ACC112 (cell line): ENCODE data around the gene SSUH2.

Experiments
- H2AFZ ChIP-seq: fragments of 200-600 bp; sonication (generic); one replicate; pipeline ENCODE4 v1.6.0; 2017; ENCODE audit warnings: antibody characterized with exemption, low read length; ENCODE audit not compliant: unreplicated experiment
- H3K27ac ChIP-seq: fragments of 200-600 bp; sonication (generic); 2 replicates; pipeline ENCODE4 v1.5.1; 2014; ENCODE audit warnings: low read depth, mild to moderate bottlenecking, antibody characterized with exemption, low read length, moderate library complexity
- H3K27me3 ChIP-seq: fragments of 200-600 bp; sonication (generic); 2 replicates; pipeline ENCODE4 v1.6.1; 2014; ENCODE audit warnings: mild to moderate bottlenecking, antibody characterized with exemption, low read length, moderate library complexity, mixed read lengths; ENCODE audit not compliant: insufficient read depth
- H3K36me3 ChIP-seq: fragments of 200-600 bp; sonication (generic); 2 replicates; pipeline ENCODE4 v1.6.1; 2016; ENCODE audit warnings: mild to moderate bottlenecking, antibody characterized with exemption, low read length, moderate library complexity, mixed read lengths; ENCODE audit not compliant: insufficient read depth
- H3K4me1 ChIP-seq: fragments of 200-600 bp; sonication (generic); one replicate; pipeline ENCODE4 v1.6.1; 2016; ENCODE audit warnings: low read length, mixed read lengths; ENCODE audit not compliant: insufficient read depth, unreplicated experiment, control insufficient read depth
- H3K4me3 ChIP-seq: fragments of 200-600 bp; sonication (generic); 2 replicates; pipeline ENCODE4 v1.5.1; 2014; ENCODE audit warnings: mild to moderate bottlenecking, low read depth, low read length
- H3K79me2 ChIP-seq: fragments of 200-600 bp; sonication (generic); one replicate; pipeline ENCODE4 v1.6.0; 2016; ENCODE audit warnings: low read length; ENCODE audit not compliant: control insufficient read depth, unreplicated experiment, insufficient read depth

Gene SSUH2

DNA sequence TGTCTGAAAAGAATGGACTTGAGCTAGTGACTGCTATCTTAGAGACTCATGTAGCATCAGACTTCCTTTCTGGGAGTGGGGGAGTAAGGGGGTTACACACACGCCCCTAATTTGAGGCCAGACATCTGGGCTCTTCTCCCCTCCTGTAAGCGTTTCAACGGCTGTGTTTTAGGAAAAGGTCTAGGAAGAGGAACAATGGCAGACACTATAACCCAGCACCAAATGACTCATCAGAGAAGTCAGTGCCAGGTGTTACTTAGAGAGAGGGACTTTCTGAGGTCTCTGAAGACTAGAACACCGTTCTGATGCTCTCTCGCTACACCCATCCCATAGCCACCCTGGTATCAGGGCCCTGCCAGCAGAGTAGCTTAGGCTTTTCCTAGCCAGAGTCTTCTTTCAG lies 65.5 kb downstream of the SSUH2 start:
- H3K27me3 ChIP-seq: no peaks in the 10 kb centered on the region
- no peak overlapping the region for H2AFZ ChIP-seq
- peaks cover 2% of the 10 kb centered on the region; the same call in 1 of the 2 replicates for H3K36me3 ChIP-seq
- no peak overlapping the region for H3K27ac ChIP-seq
- H3K4me3 ChIP-seq: no peak overlapping the region
- H3K4me1 ChIP-seq: peaks cover 30% of the 10 kb centered on the region
- H3K79me2 ChIP-seq: no peaks in the 10 kb centered on the region

DNA sequence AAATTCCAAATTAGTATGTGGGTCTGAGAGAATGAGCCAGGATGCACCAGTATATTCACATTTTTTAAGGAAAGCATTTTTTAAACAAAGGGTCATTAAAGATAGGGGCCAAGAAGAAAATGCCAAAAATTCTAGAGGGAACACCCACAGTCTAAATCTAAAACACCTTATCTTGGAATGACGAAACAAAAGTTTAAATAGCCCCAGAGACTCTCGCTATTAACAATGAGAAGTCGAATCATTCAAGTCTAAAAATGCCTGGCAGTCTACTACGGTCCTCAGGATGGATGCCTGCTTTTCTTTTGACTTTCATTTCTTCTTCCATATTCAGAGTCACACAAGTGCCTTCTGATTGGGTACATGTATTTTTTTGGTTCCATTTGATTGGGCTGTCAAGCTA lies 66.3 kb downstream of the SSUH2 start:
- Histone ChIP-seq H3K4me1 (peaks cover 31% of the 10 kb centered on the region), H3K36me3 (peaks cover 4% of the 10 kb centered on the region), H3K79me2 (no peaks in the 10 kb centered on the region), H2AFZ (no peak overlapping the region), H3K27me3 (no peaks in the 10 kb centered on the region), H3K27ac (no peak overlapping the region), H3K4me3 (no peak overlapping the region)

DNA sequence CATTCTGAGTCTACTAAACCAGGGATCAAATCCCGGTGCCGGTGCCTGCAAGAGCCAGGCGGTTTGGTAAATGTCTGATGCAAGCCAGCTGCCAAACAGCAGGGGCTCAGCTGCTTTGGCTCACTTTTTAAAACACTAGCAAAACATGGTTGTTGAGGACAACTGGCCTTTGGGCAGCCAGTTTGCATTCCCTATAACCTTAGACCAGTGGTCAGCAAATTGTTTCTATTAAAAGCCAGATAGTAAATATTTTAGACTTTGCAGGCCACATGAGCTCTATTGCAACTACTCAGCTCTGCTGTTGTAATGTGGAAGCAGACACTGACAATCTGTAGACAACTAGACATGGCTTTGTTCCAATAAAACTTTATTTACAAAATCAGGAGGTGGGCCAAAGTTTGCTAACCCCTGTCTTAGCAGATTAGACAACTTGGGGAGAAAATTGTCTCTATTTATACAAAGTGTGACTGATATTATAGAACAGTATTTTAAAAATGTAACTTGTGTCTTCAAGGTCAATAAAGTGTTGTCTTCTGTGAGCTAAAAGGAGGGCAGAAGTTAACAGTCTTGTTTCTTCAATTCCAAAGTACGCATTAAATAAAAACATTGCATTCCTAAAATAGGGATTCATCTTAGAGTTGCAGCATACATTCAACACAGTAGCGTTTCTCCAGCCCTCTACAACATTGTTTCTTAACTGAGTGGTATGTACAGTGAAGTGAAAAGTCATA lies 67.6 kb downstream of the SSUH2 start:
- Histone ChIP-seq H3K27me3 (no peaks in the 10 kb centered on the region), H3K79me2 (no peaks in the 10 kb centered on the region), H3K4me3 (no peak overlapping the region), H3K4me1 (peaks cover 34% of the 10 kb centered on the region), H3K27ac (no peak overlapping the region), H3K36me3 (peaks cover 15% of the 10 kb centered on the region), H2AFZ (no peak overlapping the region)

DNA sequence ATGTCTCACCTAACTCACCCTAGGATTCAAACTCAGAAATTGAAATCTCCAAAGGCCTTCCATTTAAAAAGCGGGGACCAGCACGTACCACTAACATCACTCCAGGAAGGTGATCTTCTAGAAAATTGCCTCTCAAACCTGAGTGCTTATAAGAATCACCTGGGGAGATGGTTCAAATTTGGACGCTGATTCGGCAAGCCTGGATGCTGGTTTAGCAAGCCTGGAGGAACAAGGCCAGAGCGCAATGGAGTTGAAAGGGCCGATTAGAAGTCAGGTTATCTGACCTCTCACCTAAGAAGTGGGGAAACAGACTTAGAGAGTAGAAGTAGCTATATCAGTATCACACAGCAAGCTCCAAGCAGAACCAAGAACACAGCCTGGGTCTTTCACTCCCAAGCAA lies 68.2 kb downstream of the SSUH2 start:
- no peaks in the 10 kb centered on the region for H3K79me2 ChIP-seq
- no peak overlapping the region for H3K27ac ChIP-seq
- no peaks in the 10 kb centered on the region for H3K27me3 ChIP-seq
- H3K4me3 ChIP-seq: no peak overlapping the region
- no peak overlapping the region for H2AFZ ChIP-seq
- H3K36me3 ChIP-seq: peaks cover 17% of the 10 kb centered on the region
- peaks cover 34% of the 10 kb centered on the region for H3K4me1 ChIP-seq

DNA sequence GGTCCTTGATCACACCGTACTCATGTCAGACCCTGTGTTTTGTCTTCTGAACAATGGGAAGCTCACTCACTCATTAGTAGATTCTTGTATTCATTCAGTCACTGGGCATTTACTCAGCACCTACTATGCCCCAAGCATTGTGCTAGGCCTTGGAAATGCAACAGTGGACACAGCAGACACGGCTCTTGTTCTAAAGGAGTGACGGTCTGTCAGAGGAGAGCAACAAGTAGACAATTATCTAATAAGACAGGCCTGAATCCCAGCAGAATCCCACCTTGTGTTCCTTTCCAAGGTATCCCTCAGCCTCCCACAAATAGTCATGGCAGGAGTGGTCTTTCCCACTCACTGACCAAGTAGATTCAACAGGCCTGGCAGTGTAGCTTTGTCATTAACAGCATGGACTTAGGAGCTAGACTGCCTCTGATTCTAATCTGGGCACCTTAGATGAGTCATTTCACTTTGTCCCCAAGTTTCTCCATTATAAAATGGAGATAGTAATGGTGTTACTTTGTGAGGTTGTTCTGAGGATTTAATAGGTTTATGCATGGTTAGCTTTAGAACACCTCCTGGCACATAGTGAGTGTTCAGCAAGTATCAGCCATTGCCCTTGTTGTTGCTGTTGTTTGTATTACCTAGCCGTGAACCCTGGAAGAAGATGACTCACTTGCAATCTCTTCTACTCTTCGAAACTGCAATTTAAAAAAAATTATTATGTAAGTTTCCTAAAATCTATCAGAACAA lies 69.1 kb downstream of the SSUH2 start:
- Histone ChIP-seq H3K4me1 (peaks cover 34% of the 10 kb centered on the region), H3K79me2 (no peaks in the 10 kb centered on the region), H3K36me3 (peaks cover 17% of the 10 kb centered on the region), H3K4me3 (no peak overlapping the region), H3K27me3 (no peaks in the 10 kb centered on the region), H3K27ac (no peak overlapping the region; the same call in 1 of the 2 replicates), H2AFZ (no peak overlapping the region)

DNA sequence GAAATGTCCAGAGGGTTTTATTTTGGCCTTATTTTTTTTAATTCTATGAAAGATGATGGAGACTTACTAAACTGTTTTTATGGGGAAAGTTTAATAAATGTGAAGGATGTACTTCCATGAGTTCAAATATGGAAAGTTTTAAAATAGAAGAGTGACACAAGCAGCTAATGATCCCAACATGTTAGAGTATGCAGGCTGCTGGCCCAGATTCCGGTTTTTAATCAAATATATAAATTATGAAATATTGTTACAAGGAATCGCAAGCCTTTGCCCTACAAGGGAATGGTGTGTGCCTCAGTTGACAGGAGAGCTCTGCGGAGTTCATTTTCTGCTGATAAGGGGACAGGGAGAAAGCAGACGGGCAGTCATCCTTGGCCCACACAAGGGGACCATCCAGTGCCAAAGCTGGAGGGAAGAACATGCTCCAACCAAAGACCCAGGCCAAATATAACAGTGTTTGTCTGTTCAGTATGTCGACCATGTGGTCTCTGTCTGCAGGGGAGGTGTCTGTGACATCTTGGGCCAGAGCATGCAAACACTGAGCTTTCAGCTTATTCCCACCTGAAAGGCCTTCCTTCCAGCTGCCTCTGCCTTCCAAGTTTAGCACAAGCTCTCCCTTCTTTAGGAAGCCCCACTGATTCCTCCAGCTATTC lies 69.8 kb downstream of the SSUH2 start:
- no peak overlapping the region for H3K4me3 ChIP-seq
- H3K27ac ChIP-seq: no peak overlapping the region
- no peaks in the 10 kb centered on the region for H3K79me2 ChIP-seq
- H2AFZ ChIP-seq: no peak overlapping the region
- H3K4me1 ChIP-seq: peaks cover 34% of the 10 kb centered on the region
- H3K36me3 ChIP-seq: peaks cover 17% of the 10 kb centered on the region
- H3K27me3 ChIP-seq: no peaks in the 10 kb centered on the region

DNA sequence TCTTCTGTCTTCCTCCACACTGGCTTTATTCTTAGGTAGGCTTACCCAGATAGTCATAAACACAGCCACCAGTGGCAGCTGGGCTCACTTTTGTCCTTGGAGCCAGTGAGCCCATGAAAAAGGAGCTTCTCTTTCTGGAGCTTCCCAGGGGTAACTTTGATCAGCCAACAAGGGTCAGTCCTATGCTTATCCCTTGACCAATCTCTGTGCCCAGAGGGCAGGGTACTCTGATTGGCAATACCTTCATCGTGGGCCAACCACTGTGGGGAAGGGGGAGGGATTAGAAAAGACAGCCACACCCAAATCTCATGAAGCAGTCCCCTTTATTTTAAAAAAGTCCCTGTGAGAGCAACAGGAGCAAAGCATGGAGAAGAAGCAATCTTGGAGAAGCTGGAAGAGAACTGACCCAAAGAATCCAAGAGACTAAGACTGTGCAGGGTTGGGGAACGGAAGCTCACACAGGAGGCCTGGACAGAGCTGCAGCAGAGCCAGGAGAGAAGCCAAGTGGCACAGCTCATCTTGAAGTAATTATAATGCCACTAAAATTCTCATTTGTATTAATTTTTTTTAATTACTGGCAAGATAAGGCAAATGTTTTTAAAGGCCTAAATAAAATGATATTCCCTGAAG lies 70.4 kb downstream of the SSUH2 start:
- no peak overlapping the region for H3K4me3 ChIP-seq
- peaks cover 34% of the 10 kb centered on the region for H3K4me1 ChIP-seq
- no peaks in the 10 kb centered on the region for H3K79me2 ChIP-seq
- H2AFZ ChIP-seq: no peak overlapping the region
- peaks cover 18% of the 10 kb centered on the region for H3K36me3 ChIP-seq
- H3K27ac ChIP-seq: no peak overlapping the region
- no peaks in the 10 kb centered on the region for H3K27me3 ChIP-seq

DNA sequence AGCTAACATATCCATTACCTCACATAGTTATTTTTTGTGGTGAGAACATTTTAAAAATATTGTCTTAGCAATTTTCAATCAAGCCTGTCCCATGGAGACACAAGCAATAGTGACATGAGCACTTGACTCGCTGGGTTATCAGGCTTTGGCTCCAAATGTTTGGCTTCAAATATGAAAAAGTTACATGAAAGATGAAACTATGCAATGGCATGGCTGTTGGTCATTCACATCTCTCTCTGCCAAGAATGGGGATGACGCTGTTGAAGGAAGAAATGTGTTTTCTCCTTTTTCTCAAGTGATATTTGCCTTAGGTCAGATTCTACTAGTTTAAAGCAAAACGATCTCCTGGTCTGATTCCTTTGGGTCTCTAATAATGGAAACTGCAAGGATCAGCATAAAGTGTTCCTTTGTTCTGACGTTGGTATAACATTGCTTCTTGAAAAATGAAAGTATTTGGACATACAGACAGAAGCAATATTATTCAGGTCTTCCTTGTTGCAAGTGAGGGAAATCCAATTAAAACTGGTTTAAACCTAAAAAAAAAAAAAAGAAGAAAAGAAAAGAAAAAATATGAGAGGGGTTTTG lies 71.2 kb downstream of the SSUH2 start:
- Histone ChIP-seq H3K4me3 (no peak overlapping the region), H3K36me3 (peaks cover 25% of the 10 kb centered on the region), H2AFZ (no peak overlapping the region), H3K27ac (no peak overlapping the region), H3K4me1 (peaks cover 31% of the 10 kb centered on the region), H3K27me3 (no peaks in the 10 kb centered on the region), H3K79me2 (no peaks in the 10 kb centered on the region)

DNA sequence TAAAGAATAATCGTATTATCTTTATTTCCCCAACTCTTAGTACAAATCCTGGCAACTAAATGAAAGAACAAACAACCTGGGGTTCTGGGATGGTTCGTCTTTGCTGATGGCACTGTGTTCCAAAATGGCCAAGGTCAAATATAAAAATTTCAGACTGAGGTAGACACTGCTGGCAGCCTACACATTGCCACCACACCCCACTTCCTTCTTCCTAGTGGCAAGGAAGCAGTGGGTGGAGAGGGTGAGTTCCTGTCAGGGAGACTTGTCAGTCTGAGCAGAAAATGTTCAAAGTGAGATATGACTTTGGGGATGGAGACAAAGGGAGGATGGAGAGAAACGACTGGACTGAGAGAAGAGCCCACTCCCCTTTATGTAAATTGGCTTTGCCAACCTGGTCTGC lies 73.3 kb downstream of the SSUH2 start:
- Histone ChIP-seq H3K79me2 (no peaks in the 10 kb centered on the region), H3K4me1 (peaks cover 25% of the 10 kb centered on the region), H3K27me3 (no peaks in the 10 kb centered on the region), H3K4me3 (no peak overlapping the region), H3K36me3 (peaks cover 35% of the 10 kb centered on the region), H2AFZ (no peak overlapping the region), H3K27ac (no peak overlapping the region)
